ENCODE results near the gene SOX10.

The SOX10 gene

DNA sequence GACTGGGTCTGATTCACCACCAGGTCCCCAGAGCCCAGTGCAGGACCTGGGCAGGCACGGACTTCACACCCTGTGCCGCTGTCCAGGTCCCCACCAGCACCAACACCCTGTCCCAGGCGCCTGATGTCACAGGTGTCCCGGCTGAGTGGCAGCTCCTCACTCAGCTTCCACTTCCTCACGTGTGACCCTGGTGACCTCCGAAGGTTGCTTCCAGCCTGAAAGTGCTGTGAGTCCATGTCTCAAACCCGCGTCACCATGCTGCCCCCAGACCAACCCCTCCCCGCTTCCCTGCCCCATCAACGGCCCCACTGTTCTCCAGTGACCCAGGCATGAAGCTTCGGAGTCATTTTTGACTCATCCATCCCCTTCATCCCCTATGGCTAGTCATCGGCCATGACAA is 47.1 kb upstream of the SOX10 start:
- Histone ChIP-seq H4K20me1 (ENCODE audit: insufficient read depth, low read length) (0 out of 2 replicates have a peak, but pooled peaks cover 2% of the 10 kb centered on the region), H3K79me2 (ENCODE audit: insufficient read depth, low read length) (no peaks in the 10 kb centered on the region), H3K4me1 (ENCODE audit: insufficient read depth, low read length) (no peaks in the 10 kb centered on the region), H3K9ac (ENCODE audit: low read depth, low read length) (no peak overlapping the region), H3K9me3 (ENCODE audit: insufficient read depth, low read length, severe bottlenecking) (no peaks in the 10 kb centered on the region), H3K4me3 (ENCODE audit: low read depth in 1 of 2, low read length in 2 of 2) (no peak overlapping the region), H3K27me3 (ENCODE audit: insufficient read depth, low read length, poor library complexity) (no peaks in the 10 kb centered on the region), H3K36me3 (ENCODE audit: insufficient read depth, low read length) (no peaks in the 10 kb centered on the region), H3K27ac (ENCODE audit: low read length) (no peak overlapping the region), H2AFZ (ENCODE audit: low read depth, low read length) (no peak overlapping the region), H3K4me2 (ENCODE audit: insufficient read depth, low read length) (no peak overlapping the region)
- TF ChIP-seq EZH2 (IDR thresholded peaks at IDR 0.05; ENCODE audit: borderline replicate concordance, low read depth, low read length, severe bottlenecking) = no peak
- TF ChIP-seq CTCF (IDR thresholded peaks at IDR 0.05; ENCODE audit: borderline replicate concordance, extremely low read depth, low read length, poor library complexity, severe bottlenecking) = no peak
- no peak for ATAC-seq (ENCODE audit: insufficient read depth, low read depth)
- DNase-seq = no peak

DNA sequence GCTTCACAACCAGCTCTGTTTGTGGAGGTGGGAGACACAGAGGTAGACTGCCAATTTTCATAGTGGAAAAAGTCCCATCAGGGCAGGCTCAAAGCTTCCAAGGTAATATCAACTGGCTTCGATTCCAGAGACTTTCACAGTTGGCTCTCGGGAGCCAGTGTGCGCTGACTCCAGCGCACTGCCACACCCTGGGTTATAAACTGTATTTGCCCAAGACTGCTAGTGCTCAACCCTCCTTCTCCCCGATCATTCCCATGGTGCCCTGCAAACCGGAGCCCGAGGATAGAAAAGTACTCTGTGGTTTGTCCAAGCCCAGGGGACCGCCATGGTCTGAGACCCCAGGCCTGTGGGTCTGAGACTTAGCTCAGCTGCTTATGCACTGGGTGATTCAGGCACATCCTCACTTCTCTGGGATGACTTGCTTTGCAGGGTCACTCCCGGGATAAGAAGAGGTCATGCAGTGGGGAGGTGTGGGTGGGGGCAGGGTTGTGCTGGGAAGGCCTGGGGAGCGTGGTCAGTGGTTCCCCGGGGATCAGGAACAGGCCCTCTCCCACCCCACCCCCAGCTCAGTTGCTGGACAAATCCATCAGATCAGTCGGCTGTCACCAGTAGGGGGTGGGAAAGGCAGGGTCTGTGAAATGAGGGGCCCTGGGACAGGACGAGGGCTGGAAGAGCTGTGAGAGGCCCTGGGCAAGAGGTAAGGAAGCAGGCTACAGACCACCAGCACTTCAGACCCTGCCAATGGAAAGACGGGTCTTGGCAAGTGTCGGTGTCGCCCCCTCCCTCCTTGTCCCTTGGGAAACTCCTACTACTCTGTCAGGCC is 46.2 kb upstream of the SOX10 start:
- no peak for DNase-seq
- Histone ChIP-seq H3K79me2 (ENCODE audit: insufficient read depth, low read length) (no peaks in the 10 kb centered on the region), H3K36me3 (ENCODE audit: insufficient read depth, low read length) (no peaks in the 10 kb centered on the region), H3K4me1 (ENCODE audit: insufficient read depth, low read length) (no peaks in the 10 kb centered on the region), H3K4me2 (ENCODE audit: insufficient read depth, low read length) (no peak overlapping the region), H3K27me3 (ENCODE audit: insufficient read depth, low read length, poor library complexity) (no peaks in the 10 kb centered on the region), H3K27ac (ENCODE audit: low read length) (no peak overlapping the region), H3K9ac (ENCODE audit: low read depth, low read length) (no peak overlapping the region), H3K4me3 (ENCODE audit: low read depth in 1 of 2, low read length in 2 of 2) (no peak overlapping the region), H4K20me1 (ENCODE audit: insufficient read depth, low read length) (0 out of 2 replicates have a peak, but pooled peaks cover 2% of the 10 kb centered on the region), H3K9me3 (ENCODE audit: insufficient read depth, low read length, severe bottlenecking) (no peaks in the 10 kb centered on the region), H2AFZ (ENCODE audit: low read depth, low read length) (no peak overlapping the region)
- TF ChIP-seq EZH2 (IDR thresholded peaks at IDR 0.05; ENCODE audit: borderline replicate concordance, low read depth, low read length, severe bottlenecking) (no peak), CTCF (IDR thresholded peaks at IDR 0.05; ENCODE audit: borderline replicate concordance, extremely low read depth, low read length, poor library complexity, severe bottlenecking) (no peak)
- no peak for ATAC-seq (ENCODE audit: insufficient read depth, low read depth)

DNA sequence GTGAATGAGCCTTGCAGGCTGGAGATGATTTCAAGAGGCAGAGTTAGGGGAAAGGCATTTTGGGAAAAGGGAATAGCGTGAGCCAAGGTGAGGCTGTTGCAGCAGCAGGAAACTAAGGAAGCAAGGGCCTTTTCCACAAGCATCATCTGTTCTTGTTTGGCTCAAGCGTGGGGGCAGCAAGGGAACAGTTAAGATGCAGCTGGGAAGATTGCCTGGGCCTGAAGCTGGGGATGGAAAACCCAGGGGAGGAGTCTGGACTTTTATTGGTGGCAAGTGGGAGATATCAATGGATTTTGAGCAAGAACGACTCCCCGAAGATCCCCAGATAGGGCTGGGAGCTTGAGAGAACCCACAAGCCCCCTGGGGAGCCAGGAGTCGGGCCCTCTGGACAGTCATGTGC is 45.5 kb upstream of the SOX10 start:
- TF ChIP-seq EZH2 (IDR thresholded peaks at IDR 0.05; ENCODE audit: borderline replicate concordance, low read depth, low read length, severe bottlenecking) (no peak), CTCF (IDR thresholded peaks at IDR 0.05; ENCODE audit: borderline replicate concordance, extremely low read depth, low read length, poor library complexity, severe bottlenecking) (no peak)
- no peaks in the 10 kb centered on the region for H3K79me2 ChIP-seq (ENCODE audit: insufficient read depth, low read length)
- H3K4me1 ChIP-seq (ENCODE audit: insufficient read depth, low read length) = no peaks in the 10 kb centered on the region
- no peaks in the 10 kb centered on the region for H3K27me3 ChIP-seq (ENCODE audit: insufficient read depth, low read length, poor library complexity)
- H3K27ac ChIP-seq (ENCODE audit: low read length) = no peak overlapping the region
- H3K9me3 ChIP-seq (ENCODE audit: insufficient read depth, low read length, severe bottlenecking) = no peaks in the 10 kb centered on the region
- H3K4me2 ChIP-seq (ENCODE audit: insufficient read depth, low read length) = no peak overlapping the region
- no peak for ATAC-seq (ENCODE audit: insufficient read depth, low read depth)
- H3K9ac ChIP-seq (ENCODE audit: low read depth, low read length) = no peak overlapping the region
- H3K36me3 ChIP-seq (ENCODE audit: insufficient read depth, low read length) = no peaks in the 10 kb centered on the region
- 0 out of 2 replicates have a peak, but pooled peaks cover 2% of the 10 kb centered on the region for H4K20me1 ChIP-seq (ENCODE audit: insufficient read depth, low read length)
- no peak for DNase-seq
- no peak overlapping the region for H2AFZ ChIP-seq (ENCODE audit: low read depth, low read length)
- H3K4me3 ChIP-seq (ENCODE audit: low read depth in 1 of 2, low read length in 2 of 2) = no peak overlapping the region
